K562 (cell line): Measurements from ENCODE around the gene FXYD3. TPM values are rescaled to one million over a fixed set of nuclear protein-coding genes. Genes with fewer than 3 reads are reported as not detected.
A peak's percentile ranks its signal among the peaks of the same experiment; 100 is the strongest.

Experiments
- ATF3 ChIP-seq, 2 experiments: fragments of 450-650 bp in 1 of 2; sonication (generic) in 1 of 2; formaldehyde crosslinking in 1 of 2; IDR thresholded peaks in 1 of 2; conservative IDR thresholded peaks in 1 of 2; 2 replicates each; pipeline versions ENCODE4 v1.6.1 to v1.8.1; 2016 to 2023; ENCODE audit warnings: mild to moderate bottlenecking in 2 of 2, moderate library complexity in 2 of 2, inconsistent platforms in 1 of 2, missing genetic modification reagents in 1 of 2
- ATF6 ChIP-seq: sonication (generic); formaldehyde crosslinking; IDR thresholded peaks from 2 replicates; pipeline ENCODE4 v1.4.0; 2020; ENCODE audit warnings: mild to moderate bottlenecking, missing genetic modification reagents
- DIDO1 ChIP-seq: fragments of 450-650 bp; IDR thresholded peaks from 2 replicates; pipeline ENCODE4 v1.6.1; 2016; ENCODE audit warnings: low read depth, missing biosample characterization, missing genetic modification characterization
- FOXJ2 ChIP-seq: fragments of 200-800 bp; sonication (Bioruptor generic); IDR thresholded peaks from 2 replicates; pipeline ENCODE4 v1.6.1; 2016; ENCODE audit warnings: missing genetic modification characterization, missing compliant biosample characterization
- KLF1 ChIP-seq: fragments of 450-650 bp; IDR thresholded peaks from 2 replicates; pipeline ENCODE4 v1.6.1; 2016; ENCODE audit warnings: missing genetic modification characterization, missing compliant biosample characterization
- NFIC ChIP-seq: fragments of 450-650 bp; IDR thresholded peaks from 2 replicates; pipeline ENCODE4 v1.6.1; 2017; ENCODE audit warnings: mild to moderate bottlenecking, inconsistent platforms
- PCBP2 ChIP-seq: fragments of 200-400 bp; formaldehyde crosslinking; IDR thresholded peaks from 2 replicates; pipeline ENCODE4 v1.6.1; 2018; ENCODE audit warnings: low read length, low read depth, mild to moderate bottlenecking, moderate library complexity; ENCODE audit not compliant: poor library complexity, severe bottlenecking
- PHB ChIP-seq: fragments of 250-450 bp; sonication (Bioruptor Pico); IDR thresholded peaks from 2 replicates; pipeline ENCODE4 v1.5.0; 2021
- RB1 ChIP-seq: fragments of 450-650 bp; IDR thresholded peaks from 2 replicates; pipeline ENCODE4 v1.6.1; 2017; ENCODE audit warnings: low read depth, mild to moderate bottlenecking
- RBBP5 ChIP-seq: fragments of 200-600 bp; sonication (generic); IDR thresholded peaks from 2 replicates; pipeline ENCODE4 v1.6.1; 2012; ENCODE audit warnings: borderline replicate concordance, mild to moderate bottlenecking, low read length, control low read depth, inconsistent platforms; ENCODE audit not compliant: insufficient read depth, poor library complexity, severe bottlenecking
- SPI1 ChIP-seq: IDR thresholded peaks from 2 replicates; pipeline ENCODE4 v1.6.1; 2011; ENCODE audit warnings: low read depth, low read length, control low read depth, borderline replicate concordance
- ZNF277 ChIP-seq: fragments of 250-450 bp; sonication (Bioruptor Pico); IDR thresholded peaks from 2 replicates; pipeline ENCODE4 v1.8.0; 2022; ENCODE audit warnings: inconsistent platforms, mild to moderate bottlenecking, moderate library complexity, borderline replicate concordance
- ZNF395 ChIP-seq: fragments of 200-800 bp; sonication (Bioruptor generic); IDR thresholded peaks from 2 replicates; pipeline ENCODE4 v1.6.1; 2017; ENCODE audit warnings: missing genetic modification characterization, missing compliant biosample characterization
- polyA plus RNA-seq, 8 experiments: library from polyadenylated mRNA; depleted of rRNA in 4 of 8; stranded (reverse) in 5 of 8; unstranded in 3 of 8; fragments of >200 nt; fragmentation: Nextera tagmentation in 2 of 8; fragmentation: Illumina TruSeq in 1 of 8; extraction: Ambion mirVana in 2 of 8; extraction: Trizol in 1 of 8; gene quantifications; 2 replicates each; pipeline versions ENCODE4 v1.2.1 to v1.2.3, GENCODE V29; 2011 to 2014; ENCODE audit warnings: inconsistent platforms in 1 of 8, missing spikeins in 1 of 8
- total RNA-seq, 7 experiments: library from RNA; depleted of rRNA in 6 of 7; stranded (reverse); fragments of >200 nt in 6 of 7; fragmentation: Illumina TruSeq in 2 of 7; extraction: Trizol in 2 of 7; gene quantifications; 2 replicates each; pipeline versions ENCODE4 v1.2.1 to v1.2.3, GENCODE V29; 2011 to 2021; ENCODE audit warnings: low replicate concordance in 1 of 7
- TF ChIP-seq, protein P1 (sequence below), 2 experiments: fragments of 450-650 bp; IDR thresholded peaks; 2 replicates each; pipeline ENCODE4 v1.6.1; 2018; ENCODE audit warnings: mild to moderate bottlenecking in 2 of 2, low read depth in 1 of 2; ENCODE audit not compliant: partially characterized antibody in 2 of 2

FXYD3 gene
- total and polyA plus RNA-seq, 9 of the 15 experiments (the other 6 are each of a cell fraction or from before 2014, with no cell fraction given), result 0.24 TPM; not detected in 8

GRCh38 chr19:35154525-35155406 lies 39.1 kb downstream of the FXYD3 start, which contains the start of gene FXYD5 (continued):
- peak; percentile 57; the same call in 1 of the 2 replicates for TF ChIP-seq SPI1
- no peak for TF ChIP-seq PCBP2
- peak; percentile 34 for TF ChIP-seq RBBP5
- TF ChIP-seq KLF1 (tag), result peak; percentile 43; the same call in 1 of the 2 replicates
- TF ChIP-seq, protein P1, sequence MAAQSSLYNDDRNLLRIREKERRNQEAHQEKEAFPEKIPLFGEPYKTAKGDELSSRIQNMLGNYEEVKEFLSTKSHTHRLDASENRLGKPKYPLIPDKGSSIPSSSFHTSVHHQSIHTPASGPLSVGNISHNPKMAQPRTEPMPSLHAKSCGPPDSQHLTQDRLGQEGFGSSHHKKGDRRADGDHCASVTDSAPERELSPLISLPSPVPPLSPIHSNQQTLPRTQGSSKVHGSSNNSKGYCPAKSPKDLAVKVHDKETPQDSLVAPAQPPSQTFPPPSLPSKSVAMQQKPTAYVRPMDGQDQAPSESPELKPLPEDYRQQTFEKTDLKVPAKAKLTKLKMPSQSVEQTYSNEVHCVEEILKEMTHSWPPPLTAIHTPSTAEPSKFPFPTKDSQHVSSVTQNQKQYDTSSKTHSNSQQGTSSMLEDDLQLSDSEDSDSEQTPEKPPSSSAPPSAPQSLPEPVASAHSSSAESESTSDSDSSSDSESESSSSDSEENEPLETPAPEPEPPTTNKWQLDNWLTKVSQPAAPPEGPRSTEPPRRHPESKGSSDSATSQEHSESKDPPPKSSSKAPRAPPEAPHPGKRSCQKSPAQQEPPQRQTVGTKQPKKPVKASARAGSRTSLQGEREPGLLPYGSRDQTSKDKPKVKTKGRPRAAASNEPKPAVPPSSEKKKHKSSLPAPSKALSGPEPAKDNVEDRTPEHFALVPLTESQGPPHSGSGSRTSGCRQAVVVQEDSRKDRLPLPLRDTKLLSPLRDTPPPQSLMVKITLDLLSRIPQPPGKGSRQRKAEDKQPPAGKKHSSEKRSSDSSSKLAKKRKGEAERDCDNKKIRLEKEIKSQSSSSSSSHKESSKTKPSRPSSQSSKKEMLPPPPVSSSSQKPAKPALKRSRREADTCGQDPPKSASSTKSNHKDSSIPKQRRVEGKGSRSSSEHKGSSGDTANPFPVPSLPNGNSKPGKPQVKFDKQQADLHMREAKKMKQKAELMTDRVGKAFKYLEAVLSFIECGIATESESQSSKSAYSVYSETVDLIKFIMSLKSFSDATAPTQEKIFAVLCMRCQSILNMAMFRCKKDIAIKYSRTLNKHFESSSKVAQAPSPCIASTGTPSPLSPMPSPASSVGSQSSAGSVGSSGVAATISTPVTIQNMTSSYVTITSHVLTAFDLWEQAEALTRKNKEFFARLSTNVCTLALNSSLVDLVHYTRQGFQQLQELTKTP (IDR thresholded peaks at IDR 0.05; ENCODE audit: low read depth in 1 of 2, partially characterized antibody in 2 of 2), result peak; percentile 25 to 45
- no peak for TF ChIP-seq PHB (CRISPR knock-in tag)
- no peak; the same call in 1 of the 2 replicates for TF ChIP-seq NFIC
- TF ChIP-seq RB1, result peak; percentile 40; the same call in 1 of the 2 replicates
- TF ChIP-seq ZNF277 (CRISPR knock-in tag), result no peak
- peak; percentile 76 for TF ChIP-seq ATF3 (IDR thresholded peaks at IDR 0.05)
- TF ChIP-seq ATF3 (CRISPR knock-in tag; conservative IDR thresholded peaks at IDR 0.05), result no peak
- TF ChIP-seq ATF6 (CRISPR knock-in tag), result peak; percentile 15; the same call in 1 of the 2 replicates
- no peak; the same call in 1 of the 2 replicates for TF ChIP-seq ZNF395 (CRISPR knock-in tag)
- TF ChIP-seq FOXJ2 (tag), result no peak
- TF ChIP-seq DIDO1 (tag), result no peak
